ENCODE measurements around the gene SULT1C4. TPM values are rescaled to one million over a fixed set of nuclear protein-coding genes. Genes with fewer than 3 reads are reported as not detected.

Gene SULT1C4
- total RNA-seq, 1 donor from 2014 or later, result 16.0 TPM

- H3K36me3 Mint-ChIP-seq, result peaks cover 43% of the 10 kb centered on the region
- H3K4me3 Mint-ChIP-seq, result no peak overlapping the region
- no peak overlapping the region for H3K27ac Mint-ChIP-seq
- no peak for TF ChIP-seq CTCF (IDR thresholded peaks at IDR 0.05; ENCODE audit: unreplicated experiment)
- no peaks in the 10 kb centered on the region for H3K27me3 Mint-ChIP-seq (ENCODE audit: low read depth)
- no peaks in the 10 kb centered on the region for H3K4me1 Mint-ChIP-seq
- no peak for DNase-seq (ENCODE audit: low spot score in 2 of 2, unreplicated experiment in 2 of 2)
- H3K9me3 Mint-ChIP-seq, result peaks cover 30% of the 10 kb centered on the region
These were observed 14.3 kb downstream of the SULT1C4 start for GRCh38 chr2:108392029-108392428.

- no peak overlapping the region for H3K27ac Mint-ChIP-seq
- no peak overlapping the region for H3K4me3 Mint-ChIP-seq
- H3K36me3 Mint-ChIP-seq, result peaks cover 38% of the 10 kb centered on the region
- H3K9me3 Mint-ChIP-seq, result peaks cover 36% of the 10 kb centered on the region
- no peak for TF ChIP-seq CTCF (IDR thresholded peaks at IDR 0.05; ENCODE audit: unreplicated experiment)
- no peaks in the 10 kb centered on the region for H3K27me3 Mint-ChIP-seq (ENCODE audit: low read depth)
- no peak for DNase-seq (ENCODE audit: low spot score in 2 of 2, unreplicated experiment in 2 of 2)
- H3K4me1 Mint-ChIP-seq, result no peaks in the 10 kb centered on the region
These were observed 15.4 kb downstream of the SULT1C4 start for GRCh38 chr2:108393197-108393596.

- H3K27me3 Mint-ChIP-seq (ENCODE audit: low read depth), result no peaks in the 10 kb centered on the region
- TF ChIP-seq CTCF (IDR thresholded peaks at IDR 0.05; ENCODE audit: unreplicated experiment), result no peak
- H3K9me3 Mint-ChIP-seq, result peaks cover 47% of the 10 kb centered on the region
- peaks cover 29% of the 10 kb centered on the region for H3K36me3 Mint-ChIP-seq
- no peak for DNase-seq (ENCODE audit: low spot score in 2 of 2, unreplicated experiment in 2 of 2)
- no peak overlapping the region for H3K27ac Mint-ChIP-seq
- no peaks in the 10 kb centered on the region for H3K4me1 Mint-ChIP-seq
- no peak overlapping the region for H3K4me3 Mint-ChIP-seq
These were observed 17.4 kb downstream of the SULT1C4 start for GRCh38 chr2:108395155-108395554.

GRCh38 chr2:108396845-108397244, 19.1 kb downstream of the SULT1C4 start:
- Mint-ChIP-seq H3K27ac (no peak overlapping the region), H3K4me3 (no peak overlapping the region), H3K4me1 (no peaks in the 10 kb centered on the region), H3K36me3 (peaks cover 18% of the 10 kb centered on the region), H3K27me3 (ENCODE audit: low read depth) (no peaks in the 10 kb centered on the region), H3K9me3 (peaks cover 50% of the 10 kb centered on the region)
- no peak for TF ChIP-seq CTCF (IDR thresholded peaks at IDR 0.05; ENCODE audit: unreplicated experiment)
- no peak for DNase-seq (ENCODE audit: low spot score in 2 of 2, unreplicated experiment in 2 of 2)

GRCh38 chr2:108399479-108399878, 21.7 kb downstream of the SULT1C4 start:
- TF ChIP-seq CTCF (IDR thresholded peaks at IDR 0.05; ENCODE audit: unreplicated experiment), result no peak
- H3K4me1 Mint-ChIP-seq, result no peaks in the 10 kb centered on the region
- DNase-seq (ENCODE audit: low spot score in 2 of 2, unreplicated experiment in 2 of 2), result no peak
- H3K4me3 Mint-ChIP-seq, result no peak overlapping the region
- H3K36me3 Mint-ChIP-seq, result peaks cover 9% of the 10 kb centered on the region
- no peak overlapping the region for H3K27ac Mint-ChIP-seq
- peaks cover 40% of the 10 kb centered on the region for H3K9me3 Mint-ChIP-seq
- H3K27me3 Mint-ChIP-seq (ENCODE audit: low read depth), result no peaks in the 10 kb centered on the region

GRCh38 chr2:108401800-108402199, 24.0 kb downstream of the SULT1C4 start:
- DNase-seq (ENCODE audit: low spot score in 2 of 2, unreplicated experiment in 2 of 2), result no peak
- Mint-ChIP-seq H3K27me3 (ENCODE audit: low read depth) (no peaks in the 10 kb centered on the region), H3K4me1 (no peaks in the 10 kb centered on the region), H3K27ac (no peak overlapping the region), H3K4me3 (no peak overlapping the region), H3K36me3 (peaks cover 6% of the 10 kb centered on the region), H3K9me3 (peaks cover 47% of the 10 kb centered on the region)
- TF ChIP-seq CTCF (IDR thresholded peaks at IDR 0.05; ENCODE audit: unreplicated experiment), result no peak
